H1 (cell line): ENCODE results near the gene OPA3. TPM values are rescaled to one million over a fixed set of nuclear protein-coding genes. Genes with fewer than 3 reads are reported as not detected.

Experiments used
- CTCF ChIA-PET: fragments of 300-600 bp; sonication (Branson Sonifier 250); formaldehyde crosslinking; loops from one replicate; lab custom pipeline; 2021; ENCODE audit not compliant: partially characterized antibody; lab: Charles Lee
- POLR2A ChIA-PET: fragments of 300-600 bp; sonication (Branson Sonifier 250); formaldehyde crosslinking; loops from one replicate; lab custom pipeline; 2021; ENCODE audit warnings: inconsistent platforms; ENCODE audit not compliant: partially characterized antibody; lab: Charles Lee
- DNase-seq, 2 experiments: peaks; one replicate each; pipeline versions ENCODE4 v3.0.0 to v3.0.0-alpha.2; 2010 to 2022; ENCODE audit warnings: low spot score in 2 of 2, low read depth in 1 of 2, mixed read lengths in 1 of 2
- FAIRE-seq: peaks from 2 replicates; lab custom pipeline; 2011; peaks lifted over from hg19 to GRCh38; lab: Jason Lieb, UNC
- H2AFZ ChIP-seq: 2 replicates; pipeline ENCODE4 v1.8.1; 2012; ENCODE audit warnings: low read length, inconsistent platforms
- H2AK5ac ChIP-seq: 2 replicates; pipeline ENCODE4 v1.6.1; 2013; ENCODE audit warnings: low read depth, low read length
- H2BK120ac ChIP-seq: replicated peaks from 2 replicates; pipeline ENCODE3; 2013; ENCODE audit warnings: low read depth, low read length, inconsistent platforms
- H2BK12ac ChIP-seq: 2 replicates; pipeline ENCODE4 v1.6.1; 2013; ENCODE audit warnings: low read depth, low read length
- H2BK15ac ChIP-seq: 2 replicates; pipeline ENCODE4 v1.6.1; 2013; ENCODE audit warnings: low read length
- H2BK20ac ChIP-seq: 2 replicates; pipeline ENCODE4 v1.6.1; 2013; ENCODE audit warnings: low read length
- H2BK5ac ChIP-seq: 2 replicates; pipeline ENCODE4 v1.6.1; 2013; ENCODE audit warnings: low read depth, low read length
- H3K14ac ChIP-seq: 2 replicates; pipeline ENCODE4 v1.6.1; 2013; ENCODE audit warnings: inconsistent platforms; ENCODE audit not compliant: insufficient read length
- H3K18ac ChIP-seq: 2 replicates; pipeline ENCODE4 v1.6.1; 2013; ENCODE audit warnings: low read length; ENCODE audit errors: extremely low read depth
- H3K23ac ChIP-seq: 2 replicates; pipeline ENCODE4 v1.6.1; 2013; ENCODE audit warnings: inconsistent platforms; ENCODE audit not compliant: insufficient read length
- H3K23me2 ChIP-seq: 2 replicates; pipeline ENCODE4 v1.6.1; 2013; ENCODE audit warnings: low read depth, low read length
- H3K27ac ChIP-seq: 2 replicates; pipeline ENCODE4 v1.6.1; 2011; ENCODE audit warnings: low read depth, low read length, inconsistent platforms
- H3K27me3 ChIP-seq, 4 experiments: replicated peaks in 1 of 4; 1 replicate in 1 of 4; 2 replicates in 3 of 4; pipeline versions ENCODE4 v1.6.1 to v1.8.1; 2011 to 2013; ENCODE audit warnings: low read length in 3 of 4, mild to moderate bottlenecking in 3 of 4, inconsistent platforms in 2 of 4, mixed read lengths in 2 of 4, moderate library complexity in 1 of 4; ENCODE audit not compliant: control insufficient read depth in 3 of 4, insufficient read depth in 3 of 4; ENCODE audit errors: extremely low read depth in 1 of 4
- H3K36me3 ChIP-seq, 4 experiments: 2 replicates each; pipeline versions ENCODE4 v1.6.1 to v1.8.1; 2011 to 2013; ENCODE audit warnings: mild to moderate bottlenecking in 4 of 4, low read length in 3 of 4, moderate library complexity in 2 of 4, control low read depth in 1 of 4, inconsistent platforms in 1 of 4; ENCODE audit not compliant: insufficient read depth in 4 of 4, control insufficient read depth in 2 of 4
- H3K4ac ChIP-seq: replicated peaks from 2 replicates; pipeline ENCODE3; 2013; ENCODE audit warnings: low read length, low read depth, mixed read lengths, inconsistent platforms; ENCODE audit not compliant: insufficient read length
- H3K4me1 ChIP-seq, 4 experiments: replicated peaks in 1 of 4; 1 replicate in 1 of 4; 2 replicates in 3 of 4; pipeline versions ENCODE4 v1.6.1 to v1.8.1; 2011 to 2013; ENCODE audit warnings: low read length in 3 of 4, inconsistent platforms in 2 of 4, mixed read lengths in 1 of 4; ENCODE audit not compliant: insufficient read depth in 4 of 4, control insufficient read depth in 3 of 4
- H3K4me2 ChIP-seq, 2 experiments: 2 replicates each; pipeline versions ENCODE4 v1.6.1 to v1.8.1; 2011 to 2013; ENCODE audit warnings: low read depth in 2 of 2, low read length in 2 of 2, control low read depth in 1 of 2, inconsistent platforms in 1 of 2, mild to moderate bottlenecking in 1 of 2; ENCODE audit not compliant: insufficient read depth in 1 of 2
- H3K4me3 ChIP-seq, 4 experiments: fragments of 200-600, 300-600 bp in 1 of 4; sonication (generic), shearing (Covaris generic), sonication (Bioruptor Twin) in 1 of 4; 2 replicates each; pipeline versions ENCODE4 v1.5.1 to v1.8.1; 2011 to 2016; ENCODE audit warnings: low read length in 4 of 4, low read depth in 3 of 4, control low read depth in 2 of 4, inconsistent platforms in 2 of 4, mild to moderate bottlenecking in 2 of 4, mixed read lengths in 1 of 4, moderate library complexity in 1 of 4; ENCODE audit not compliant: insufficient read depth in 2 of 4; ENCODE audit errors: extremely low read depth in 1 of 4
- H3K56ac ChIP-seq: replicated peaks from 2 replicates; pipeline ENCODE3; 2013; ENCODE audit warnings: low read depth, mild to moderate bottlenecking, mixed read lengths, low read length, inconsistent platforms; ENCODE audit not compliant: insufficient read length
- H3K79me1 ChIP-seq: 2 replicates; pipeline ENCODE4 v1.6.1; 2013; ENCODE audit warnings: low read depth, low read length, control low read depth
- H3K79me2 ChIP-seq, 2 experiments: 2 replicates each; pipeline versions ENCODE4 v1.6.1 to v1.8.1; 2012 to 2013; ENCODE audit warnings: low read length in 2 of 2, mild to moderate bottlenecking in 2 of 2, inconsistent platforms in 1 of 2; ENCODE audit not compliant: insufficient read depth in 2 of 2, control insufficient read depth in 1 of 2
- H3K9ac ChIP-seq, 4 experiments: replicated peaks in 1 of 4; 1 replicate in 1 of 4; 2 replicates in 3 of 4; pipeline versions ENCODE4 v1.6.1 to v1.8.1; 2011 to 2013; ENCODE audit warnings: low read depth in 3 of 4, low read length in 3 of 4, control low read depth in 2 of 4, mild to moderate bottlenecking in 2 of 4, moderate library complexity in 2 of 4, inconsistent platforms in 1 of 4; ENCODE audit errors: extremely low read depth in 1 of 4
- H3K9me3 ChIP-seq, 2 experiments: 2 replicates each; pipeline versions ENCODE4 v1.6.1 to v1.8.1; 2012 to 2013; ENCODE audit warnings: mild to moderate bottlenecking in 2 of 2, moderate library complexity in 2 of 2, control low read depth in 1 of 2, inconsistent platforms in 1 of 2, low read depth in 1 of 2, low read length in 1 of 2, mixed read lengths in 1 of 2; ENCODE audit not compliant: insufficient read depth in 2 of 2
- H4K20me1 ChIP-seq, 2 experiments: replicated peaks in 1 of 2; 2 replicates each; pipeline versions ENCODE3 to v1.8.1; 2011 to 2013; ENCODE audit warnings: inconsistent platforms in 2 of 2, low read length in 2 of 2, mild to moderate bottlenecking in 1 of 2; ENCODE audit not compliant: insufficient read depth in 2 of 2, control insufficient read depth in 1 of 2
- H4K5ac ChIP-seq: 2 replicates; pipeline ENCODE4 v1.6.1; 2013; ENCODE audit warnings: low read length, low read depth, mixed read lengths, inconsistent platforms; ENCODE audit not compliant: insufficient read length
- H4K8ac ChIP-seq: 2 replicates; pipeline ENCODE4 v1.8.0; 2013; ENCODE audit warnings: mild to moderate bottlenecking, moderate library complexity, low read length, inconsistent platforms; ENCODE audit not compliant: insufficient read depth; ENCODE audit errors: extremely low read depth
- H4K91ac ChIP-seq: replicated peaks from 2 replicates; pipeline ENCODE3; 2013; ENCODE audit warnings: low read length, mixed read lengths, inconsistent platforms; ENCODE audit not compliant: insufficient read length
- BRCA1 ChIP-seq: IDR thresholded peaks from 2 replicates; pipeline ENCODE4 v1.6.1; 2012; ENCODE audit warnings: low read depth, low read length, improper control_type of control experiment
- CBX8 ChIP-seq: fragments of 300-800, 300-1000 bp; sonication (generic); IDR thresholded peaks from 2 replicates; pipeline ENCODE4 v1.7.1; 2016; ENCODE audit warnings: low read depth, low read length, borderline replicate concordance
- HDAC6 ChIP-seq: IDR thresholded peaks from one replicate; pipeline ENCODE4 v1.7.1; 2012; ENCODE audit warnings: low read depth, mild to moderate bottlenecking, inconsistent platforms, low read length, moderate library complexity
- KDM4A ChIP-seq: IDR thresholded peaks from one replicate; pipeline ENCODE4 v1.7.1; 2012; ENCODE audit warnings: low read depth, mild to moderate bottlenecking, moderate library complexity, low read length, inconsistent platforms; ENCODE audit not compliant: severe bottlenecking
- NRF1 ChIP-seq: IDR thresholded peaks from 2 replicates; pipeline ENCODE4 v1.6.1; 2011; ENCODE audit warnings: mild to moderate bottlenecking, low read depth, low read length, improper control_type of control experiment
- PHF8 ChIP-seq: fragments of 200-600 bp; sonication (generic); conservative IDR thresholded peaks from 2 replicates; pipeline ENCODE4 v1.7.1; 2012; ENCODE audit warnings: low read depth, mild to moderate bottlenecking, inconsistent platforms, low read length, moderate library complexity
- RFX5 ChIP-seq: IDR thresholded peaks from 2 replicates; pipeline ENCODE4 v1.6.1; 2011; ENCODE audit warnings: low read depth, low read length, improper control_type of control experiment, borderline replicate concordance
- SP1 ChIP-seq: IDR thresholded peaks from 2 replicates; pipeline ENCODE4 v1.6.1; 2011; ENCODE audit warnings: low read depth, low read length
- SP4 ChIP-seq: IDR thresholded peaks from 2 replicates; pipeline ENCODE4 v1.6.1; 2012; ENCODE audit warnings: low read length, inconsistent platforms
- SRF ChIP-seq: IDR thresholded peaks from 2 replicates; pipeline ENCODE4 v1.6.1; 2011; ENCODE audit warnings: mild to moderate bottlenecking, low read depth, low read length, moderate library complexity
- TAF1 ChIP-seq: IDR thresholded peaks from 2 replicates; pipeline ENCODE4 v1.6.1; 2011; ENCODE audit warnings: mild to moderate bottlenecking, low read depth, low read length
- TAF7 ChIP-seq: optimal IDR thresholded peaks from 2 replicates; pipeline ENCODE3; 2011; ENCODE audit warnings: low read depth, mild to moderate bottlenecking, inconsistent platforms, low read length, moderate library complexity, borderline replicate concordance
- TCF12 ChIP-seq: IDR thresholded peaks from 2 replicates; pipeline ENCODE4 v1.6.1; 2011; ENCODE audit warnings: low read depth, mild to moderate bottlenecking, low read length
- WGBS, 2 experiments: shearing (Covaris generic) in 1 of 2; methylation state at CpG; one replicate each; pipeline versions ENCODE4 v1.1.6 to v1.1.7; 2013 to 2015; ENCODE audit warnings: low lambda C conversion rate in 2 of 2, mixed read lengths in 2 of 2, inconsistent platforms in 1 of 2, low coverage in 1 of 2, missing lambda C conversion rate in 1 of 2; ENCODE audit not compliant: insufficient replicate concordance in 2 of 2, insufficient coverage in 1 of 2, insufficient read length in 1 of 2; ENCODE audit errors: extremely low coverage in 1 of 2, missing lambda C conversion rate in 1 of 2; 5-methylcytosine and 5-hydroxymethylcytosine counted together
- polyA plus RNA-seq, 7 experiments: library from polyadenylated mRNA; depleted of rRNA in 3 of 7; stranded (reverse) in 5 of 7; unstranded in 2 of 7; fragments of >200 nt in 5 of 7; fragments of 200-250 nt in 2 of 7; gene quantifications; 1 replicate in 5 of 7; 2 replicates in 1 of 7; 4 replicates in 1 of 7; pipeline versions ENCODE4 v1.2.1 to v1.2.3, GENCODE V29; 2011 to 2013; ENCODE audit warnings: missing spikeins in 2 of 7, mixed read lengths in 2 of 7
- total RNA-seq: library from RNA; stranded (reverse); fragmentation: NEBNext Ultra II Directional; extraction: Animal tissue kit (Norgen Biotek cat#: 25700); gene quantifications from 2 replicates; pipeline ENCODE4 v1.2.1, GENCODE V29; 2021
- TF ChIP-seq, protein P1 (sequence below): IDR thresholded peaks from 2 replicates; pipeline ENCODE4 v1.6.1; 2012; ENCODE audit warnings: inconsistent platforms

Gene OPA3
- total and polyA plus RNA-seq, 2 of the 8 experiments (the other 6 are each of a cell fraction or from before 2014, with no cell fraction given): 12.5 to 14.5 TPM

GRCh38 chr19:45526971-45527370 lies 57.6 kb downstream of the OPA3 start:
- Histone ChIP-seq H2BK5ac (no peak overlapping the region), H3K27ac (no peak overlapping the region), H3K79me1 (no peaks in the 10 kb centered on the region), H3K4me2 (no peak overlapping the region; a peak in 1 of 4 replicates), H3K23me2 (peaks cover 15% of the 10 kb centered on the region), H3K4ac (no peak overlapping the region), H4K20me1 (peaks cover 0 to 12% of the 10 kb centered on the region in 2 experiments), H3K23ac (no peak overlapping the region), H3K9me3 (peaks cover 1 to 2% of the 10 kb centered on the region in 2 experiments; a peak in 2 of 4 replicates), H3K79me2 (no peaks in the 10 kb centered on the region), H2AK5ac (no peak overlapping the region), H4K8ac (no peak overlapping the region), H2BK12ac (no peak overlapping the region), H3K9ac (no peak overlapping the region), H4K5ac (no peak overlapping the region), H3K56ac (no peak overlapping the region), H3K14ac (no peak overlapping the region), H3K4me3 (no peak overlapping the region), H3K4me1 (peaks cover 0 to 14% (median 9%) of the 10 kb centered on the region in 4 experiments; a peak in 5 of 7 replicates), H2BK15ac (no peak overlapping the region), H2BK20ac (no peak overlapping the region), H3K27me3 (peaks cover 0 to 5% (median under 1%) of the 10 kb centered on the region in 4 experiments; a peak in 4 of 7 replicates), H2BK120ac (no peak overlapping the region), H3K36me3 (peaks cover 8 to 28% (median 16%) of the 10 kb centered on the region in 4 experiments), H2AFZ (no peak overlapping the region), H4K91ac (no peak overlapping the region), H3K18ac (no peak overlapping the region)
- FAIRE-seq (no peak), DNase-seq (no peak)
- CTCF ChIA-PET: interaction anchor here (0.6 to 2.9 kb wide), 23 partner anchors 11 to 117 kb away, joined by 3 to 22 read pairs (median 4); no protein-coding TSS in a partner anchor
- POLR2A ChIA-PET: interaction anchor here (0.6 to 3.6 kb wide), 17 partner anchors 10 to 242 kb away, joined by 3 to 16 read pairs (median 4); partner anchors contain the start of genes RTN2 and SIX5
- 55% methylated on average over 2 of the region's 4 CpGs; no CpG with 5 or more reads in 1 of the 2 experiments for WGBS, 2 experiments
- no peak for TF ChIP-seq KDM4A
- no peak for TF ChIP-seq SP4
- TF ChIP-seq, protein P1, sequence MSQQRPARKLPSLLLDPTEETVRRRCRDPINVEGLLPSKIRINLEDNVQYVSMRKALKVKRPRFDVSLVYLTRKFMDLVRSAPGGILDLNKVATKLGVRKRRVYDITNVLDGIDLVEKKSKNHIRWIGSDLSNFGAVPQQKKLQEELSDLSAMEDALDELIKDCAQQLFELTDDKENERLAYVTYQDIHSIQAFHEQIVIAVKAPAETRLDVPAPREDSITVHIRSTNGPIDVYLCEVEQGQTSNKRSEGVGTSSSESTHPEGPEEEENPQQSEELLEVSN: no peak
- no peak for TF ChIP-seq CBX8
- TF ChIP-seq NRF1: no peak
- TF ChIP-seq TAF7: no peak
- TF ChIP-seq PHF8: no peak
- TF ChIP-seq SP1: no peak
- no peak for TF ChIP-seq HDAC6
- no peak for TF ChIP-seq BRCA1
- TF ChIP-seq SRF: no peak
- no peak for TF ChIP-seq TCF12
- no peak for TF ChIP-seq TAF1
- TF ChIP-seq RFX5: no peak
